ENCODE measurements around the gene PPP1R16B. TPM values are rescaled to one million over a fixed set of nuclear protein-coding genes. Genes with fewer than 3 reads are reported as not detected.

PPP1R16B gene
- total RNA-seq, 2 donors from 2014 or later = 1.3 to 1.9 TPM

GRCh38 chr20:38893565-38894090, 88.1 kb downstream of the PPP1R16B start:
- DNase-seq (ENCODE audit: low spot score) = peak; percentile 36
- no peak overlapping the region for H3K4me3 ChIP-seq
- no peaks in the 10 kb centered on the region for H3K9me3 ChIP-seq
- H3K27me3 ChIP-seq (replicated peaks; ENCODE audit: insufficient read depth) = no peaks in the 10 kb centered on the region
- TF ChIP-seq, protein P1, sequence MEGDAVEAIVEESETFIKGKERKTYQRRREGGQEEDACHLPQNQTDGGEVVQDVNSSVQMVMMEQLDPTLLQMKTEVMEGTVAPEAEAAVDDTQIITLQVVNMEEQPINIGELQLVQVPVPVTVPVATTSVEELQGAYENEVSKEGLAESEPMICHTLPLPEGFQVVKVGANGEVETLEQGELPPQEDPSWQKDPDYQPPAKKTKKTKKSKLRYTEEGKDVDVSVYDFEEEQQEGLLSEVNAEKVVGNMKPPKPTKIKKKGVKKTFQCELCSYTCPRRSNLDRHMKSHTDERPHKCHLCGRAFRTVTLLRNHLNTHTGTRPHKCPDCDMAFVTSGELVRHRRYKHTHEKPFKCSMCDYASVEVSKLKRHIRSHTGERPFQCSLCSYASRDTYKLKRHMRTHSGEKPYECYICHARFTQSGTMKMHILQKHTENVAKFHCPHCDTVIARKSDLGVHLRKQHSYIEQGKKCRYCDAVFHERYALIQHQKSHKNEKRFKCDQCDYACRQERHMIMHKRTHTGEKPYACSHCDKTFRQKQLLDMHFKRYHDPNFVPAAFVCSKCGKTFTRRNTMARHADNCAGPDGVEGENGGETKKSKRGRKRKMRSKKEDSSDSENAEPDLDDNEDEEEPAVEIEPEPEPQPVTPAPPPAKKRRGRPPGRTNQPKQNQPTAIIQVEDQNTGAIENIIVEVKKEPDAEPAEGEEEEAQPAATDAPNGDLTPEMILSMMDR (IDR thresholded peaks at IDR 0.05) = peak; percentile 56 to 83 (median 72)
- no peak for TF ChIP-seq POLR2AphosphoS5 (IDR thresholded peaks at IDR 0.05)
- no peaks in the 10 kb centered on the region for H3K4me1 ChIP-seq (replicated peaks)
- no peak overlapping the region for H3K27ac ChIP-seq
- WGBS = 9% methylated on average over 25 of the region's 25 CpGs
- no peaks in the 10 kb centered on the region for H3K36me3 ChIP-seq
- intact Hi-C loops (cut with DNase I) = loop anchor here (10.0 kb wide), 1 partner anchor 249 kb away; no protein-coding TSS in a partner anchor

- intact Hi-C loops (cut with DNase I) = loop anchor here (10.0 kb wide), 1 partner anchor 249 kb away; no protein-coding TSS in a partner anchor
- DNase-seq (ENCODE audit: low spot score) = no peak
- no peak for TF ChIP-seq POLR2AphosphoS5 (IDR thresholded peaks at IDR 0.05)
- TF ChIP-seq, protein P1 (IDR thresholded peaks at IDR 0.05) = no peak
- TF ChIP-seq POLR2A (IDR thresholded peaks at IDR 0.05) = no peak
- Histone ChIP-seq H3K36me3 (no peaks in the 10 kb centered on the region), H3K27ac (no peak overlapping the region), H3K9me3 (no peaks in the 10 kb centered on the region), H3K4me1 (replicated peaks) (no peaks in the 10 kb centered on the region), H3K4me3 (no peak overlapping the region), H3K27me3 (replicated peaks; ENCODE audit: insufficient read depth) (no peaks in the 10 kb centered on the region)
- 15% methylated on average over 30 of the region's 30 CpGs for WGBS
Measured at GRCh38 chr20:38894091-38894847, 88.8 kb downstream of the PPP1R16B start.

GRCh38 chr20:38895098-38895949, 89.8 kb downstream of the PPP1R16B start:
- no peak overlapping the region for H3K27ac ChIP-seq
- no peaks in the 10 kb centered on the region for H3K36me3 ChIP-seq
- no peak for DNase-seq (ENCODE audit: low spot score)
- H3K4me3 ChIP-seq = no peak overlapping the region
- H3K9me3 ChIP-seq = no peaks in the 10 kb centered on the region
- no peaks in the 10 kb centered on the region for H3K27me3 ChIP-seq (replicated peaks; ENCODE audit: insufficient read depth)
- no peaks in the 10 kb centered on the region for H3K4me1 ChIP-seq (replicated peaks)
- intact Hi-C loops (cut with DNase I) = loop anchor here (10.0 kb wide), 1 partner anchor 251 kb away; no protein-coding TSS in a partner anchor
- TF ChIP-seq POLR2AphosphoS5 (IDR thresholded peaks at IDR 0.05) (no peak), POLR2A (IDR thresholded peaks at IDR 0.05) (no peak)
- TF ChIP-seq, protein P1 (IDR thresholded peaks at IDR 0.05) = no peak
- WGBS = 69% methylated on average over 9 of the region's 9 CpGs

DNA sequence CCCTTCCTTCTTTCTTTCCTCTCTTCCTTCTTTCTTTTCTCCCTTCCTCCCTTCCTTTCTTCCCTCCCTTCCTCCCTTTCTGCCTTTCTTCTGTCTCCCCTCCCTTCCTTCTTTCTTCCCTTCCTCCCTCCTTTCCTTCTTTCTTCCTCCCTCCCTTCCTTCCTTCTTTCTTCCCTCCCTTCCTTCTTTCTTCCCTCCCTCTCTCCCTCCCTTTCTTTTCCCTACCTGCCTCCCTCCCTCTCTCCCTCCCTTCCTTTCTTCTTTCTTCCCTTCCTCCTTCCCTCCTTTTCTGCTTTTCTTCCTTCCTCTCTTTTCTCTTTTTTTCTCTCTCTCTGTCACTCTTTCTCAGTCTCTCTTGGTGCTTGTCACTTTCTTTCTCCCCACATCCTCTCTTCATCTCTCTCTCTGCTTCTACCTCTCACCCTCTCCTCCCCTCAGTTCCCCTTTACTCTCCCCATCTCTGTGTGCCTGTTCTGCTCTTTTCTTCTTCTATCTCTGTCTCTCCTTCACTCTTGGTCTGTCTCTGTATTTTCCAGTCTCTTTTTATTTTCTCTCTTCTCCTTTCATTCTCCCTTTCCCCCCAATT, 90.6 kb downstream of the PPP1R16B start:
- intact Hi-C loops (cut with DNase I) = loop anchor here (10.0 kb wide), 1 partner anchor 251 kb away; no protein-coding TSS in a partner anchor
- TF ChIP-seq, protein P1 (IDR thresholded peaks at IDR 0.05) = no peak
- TF ChIP-seq POLR2AphosphoS5 (IDR thresholded peaks at IDR 0.05) (no peak), POLR2A (IDR thresholded peaks at IDR 0.05) (no peak)
- H3K36me3 ChIP-seq = no peaks in the 10 kb centered on the region
- no peaks in the 10 kb centered on the region for H3K9me3 ChIP-seq
- no peak overlapping the region for H3K27ac ChIP-seq
- no peaks in the 10 kb centered on the region for H3K27me3 ChIP-seq (replicated peaks; ENCODE audit: insufficient read depth)
- no peaks in the 10 kb centered on the region for H3K4me1 ChIP-seq (replicated peaks)
- no peak overlapping the region for H3K4me3 ChIP-seq
- no peak for DNase-seq (ENCODE audit: low spot score)

Measured in prostate gland (tissue), 2 donors.